KMS-11 (cell line): ENCODE data around the gene TBC1D20.

Experiments used
- H2AFZ ChIP-seq: fragments of 200-600 bp; sonication (generic); 2 replicates; pipeline ENCODE4 v1.6.1; 2016; ENCODE audit warnings: antibody characterized with exemption, mixed run types, low read depth
- H3K27ac ChIP-seq: fragments of 200-600 bp; sonication (generic); 2 replicates; pipeline ENCODE4 v1.6.1; 2016; ENCODE audit warnings: mild to moderate bottlenecking, mixed run types
- H3K27me3 ChIP-seq: fragments of 200-600 bp; sonication (generic); 2 replicates; pipeline ENCODE4 v1.6.1; 2017; ENCODE audit warnings: mild to moderate bottlenecking, low read depth, mixed run types, moderate library complexity; ENCODE audit not compliant: insufficient read depth
- H3K36me3 ChIP-seq: fragments of 200-600 bp; sonication (generic); 2 replicates; pipeline ENCODE4 v1.6.1; 2017; ENCODE audit warnings: mild to moderate bottlenecking, mixed run types; ENCODE audit not compliant: insufficient read depth
- H3K4me1 ChIP-seq: fragments of 200-600 bp; sonication (generic); 2 replicates; pipeline ENCODE4 v1.6.1; 2016; ENCODE audit warnings: mild to moderate bottlenecking, low read depth, mixed run types; ENCODE audit not compliant: poor library complexity, severe bottlenecking
- H3K4me2 ChIP-seq: fragments of 200-600 bp; sonication (generic); 2 replicates; pipeline ENCODE4 v1.7.0; 2016; ENCODE audit warnings: mild to moderate bottlenecking, mixed run types
- H3K4me3 ChIP-seq: fragments of 200-600 bp; sonication (generic); IDR thresholded peaks from 2 replicates; pipeline ENCODE4 v1.6.1; 2017; ENCODE audit warnings: low read depth, low read length, mixed read lengths; ENCODE audit not compliant: insufficient read depth
- H3K79me2 ChIP-seq: fragments of 200-600 bp; sonication (generic); 2 replicates; pipeline ENCODE4 v1.6.1; 2016; ENCODE audit warnings: low read depth, mixed run types; ENCODE audit not compliant: insufficient read depth
- H3K9ac ChIP-seq: fragments of 200-600 bp; sonication (generic); 2 replicates; pipeline ENCODE4 v1.6.1; 2016; ENCODE audit warnings: mild to moderate bottlenecking, mixed run types
- H4K20me1 ChIP-seq: fragments of 200-600 bp; sonication (generic); 2 replicates; pipeline ENCODE4 v1.6.1; 2016; ENCODE audit warnings: mild to moderate bottlenecking, mixed run types; ENCODE audit not compliant: insufficient read depth
- CTCF ChIP-seq: fragments of 200-600 bp; sonication (generic); conservative IDR thresholded peaks from 2 replicates; pipeline ENCODE4 v1.6.1; 2017; ENCODE audit warnings: low read depth, mild to moderate bottlenecking, antibody characterized with exemption, low read length, moderate library complexity, mixed read lengths

The TBC1D20 gene

GRCh38 chr20:507006-507758 lies 44.8 kb upstream of the TBC1D20 start:
- H3K27ac ChIP-seq = no peak overlapping the region
- H2AFZ ChIP-seq = no peak overlapping the region
- H3K4me1 ChIP-seq = peaks cover 5% of the 10 kb centered on the region
- H4K20me1 ChIP-seq = 0 out of 2 replicates have a peak, but pooled peaks cover 2% of the 10 kb centered on the region
- H3K4me2 ChIP-seq = no peak overlapping the region
- no peaks in the 10 kb centered on the region; the same call in 1 of the 2 replicates for H3K36me3 ChIP-seq
- no peak overlapping the region for H3K9ac ChIP-seq
- TF ChIP-seq CTCF = no peak
- peaks cover 46% of the 10 kb centered on the region for H3K79me2 ChIP-seq
- H3K27me3 ChIP-seq = no peaks in the 10 kb centered on the region
- H3K4me3 ChIP-seq = no peak overlapping the region

- Histone ChIP-seq H3K79me2 (peaks cover 20% of the 10 kb centered on the region; the same call in 1 of the 2 replicates), H3K4me1 (no peaks in the 10 kb centered on the region)
Measured at GRCh38 chr20:504632-505075, 42.3 kb upstream of the TBC1D20 start.

GRCh38 chr20:503048-503737 lies 40.9 kb upstream of the TBC1D20 start:
- H3K79me2 ChIP-seq = peaks cover 6% of the 10 kb centered on the region; the same call in 1 of the 2 replicates
- H3K27ac ChIP-seq = no peak overlapping the region
- no peaks in the 10 kb centered on the region for H3K27me3 ChIP-seq
- H3K9ac ChIP-seq = no peak overlapping the region
- no peak overlapping the region for H3K4me3 ChIP-seq
- no peaks in the 10 kb centered on the region for H4K20me1 ChIP-seq
- no peaks in the 10 kb centered on the region for H3K4me1 ChIP-seq
- H2AFZ ChIP-seq = no peak overlapping the region
- no peak overlapping the region for H3K4me2 ChIP-seq
- TF ChIP-seq CTCF = no peak
- H3K36me3 ChIP-seq = no peaks in the 10 kb centered on the region

More at GRCh38 chr20:504632-505075, 42.3 kb upstream of the TBC1D20 start:
- Histone ChIP-seq H3K9ac (no peak overlapping the region), H4K20me1 (no peaks in the 10 kb centered on the region), H3K4me2 (no peak overlapping the region), H2AFZ (no peak overlapping the region), H3K36me3 (no peaks in the 10 kb centered on the region; the same call in 1 of the 2 replicates), H3K4me3 (no peak overlapping the region), H3K27ac (no peak overlapping the region), H3K27me3 (no peaks in the 10 kb centered on the region)
- TF ChIP-seq CTCF = no peak

GRCh38 chr20:497979-498378 lies 35.6 kb upstream of the TBC1D20 start:
- Histone ChIP-seq H3K4me2 (no peak overlapping the region), H3K4me1 (no peaks in the 10 kb centered on the region), H4K20me1 (no peaks in the 10 kb centered on the region), H3K27ac (no peak overlapping the region), H3K36me3 (no peaks in the 10 kb centered on the region), H3K4me3 (no peak overlapping the region), H2AFZ (no peak overlapping the region), H3K27me3 (no peaks in the 10 kb centered on the region), H3K79me2 (no peaks in the 10 kb centered on the region), H3K9ac (no peak overlapping the region)
- TF ChIP-seq CTCF = no peak
